Activated CD4-positive, alpha-beta T cell treated with anti-CD3 and anti-CD28 coated beads, Interleukin-2, amount 50 U/mL, for 1 hour (primary cell): ENCODE measurements around the gene SLC9A5.

Source experiments
- DNase-seq: peaks from one replicate; pipeline ENCODE4 v3.0.0-alpha.2; 2020

The SLC9A5 gene

GRCh38 chr16:67248401-67249177, at the start of gene SLC9A5:
Gene SLC9A5, plus strand, starts transcription at chr16:67248979. Its CDS starts 36 bp downstream, at chr16:67249015.
- DNase-seq: no peak

GRCh38 chr16:67199011-67199807, 49.6 kb upstream of the SLC9A5 start, which contains the start of gene ELMO3:
Gene ELMO3, plus strand, starts transcription at chr16:67199131. Its CDS starts 196 bp downstream, at chr16:67199327.
- DNase-seq: no peak

GRCh38 chr16:67199808-67200198, 49.0 kb upstream of the SLC9A5 start:
- DNase-seq: no peak

GRCh38 chr16:67200491-67200890, 48.3 kb upstream of the SLC9A5 start:
- no peak for DNase-seq

GRCh38 chr16:67201411-67202345, 47.1 kb upstream of the SLC9A5 start:
- no peak for DNase-seq

- no peak for DNase-seq
Observed at GRCh38 chr16:67202426-67202825, 46.4 kb upstream of the SLC9A5 start.

GRCh38 chr16:67202956-67203493, 45.8 kb upstream of the SLC9A5 start:
- DNase-seq: no peak

- no peak for DNase-seq
Observed at GRCh38 chr16:67204076-67204475, 44.7 kb upstream of the SLC9A5 start.

GRCh38 chr16:67206129-67206837, 42.5 kb upstream of the SLC9A5 start:
- no peak for DNase-seq

- no peak for DNase-seq
Observed at GRCh38 chr16:67206838-67207248, 41.9 kb upstream of the SLC9A5 start.

- no peak for DNase-seq
Observed at GRCh38 chr16:67207249-67208091, 41.3 kb upstream of the SLC9A5 start.

- no peak for DNase-seq
Observed at GRCh38 chr16:67208154-67208896, 40.5 kb upstream of the SLC9A5 start.

- DNase-seq: no peak
Observed at GRCh38 chr16:67209565-67209964, 39.2 kb upstream of the SLC9A5 start.

GRCh38 chr16:67210069-67210937, 38.5 kb upstream of the SLC9A5 start:
- DNase-seq: no peak

- no peak for DNase-seq
Observed at GRCh38 chr16:67211674-67212073, 37.1 kb upstream of the SLC9A5 start.

GRCh38 chr16:67212766-67213165, 36.0 kb upstream of the SLC9A5 start:
- no peak for DNase-seq

- DNase-seq: no peak
Observed at GRCh38 chr16:67213197-67214019, 35.4 kb upstream of the SLC9A5 start.

GRCh38 chr16:67215706-67216105, 33.1 kb upstream of the SLC9A5 start:
- no peak for DNase-seq
